Left renal pelvis (tissue), 4 donors: ENCODE results near the gene GEMIN2. TPM values are rescaled to one million over a fixed set of nuclear protein-coding genes. Genes with fewer than 3 reads are reported as not detected.
"Not testable (repeated sequence)": the region's sequence is repeated elsewhere in the genome, so short reads cannot be mapped to it uniquely, and the experiment has no call there.

ENCODE experiments used
- DNase-seq, 4 donors: peaks; one replicate each; pipeline ENCODE4 v3.0.0-alpha.2; 2013; ENCODE audit warnings: low read depth in 4 of 4, low spot score in 3 of 4
- polyA plus RNA-seq, 4 donors: library from polyadenylated mRNA; unstranded; fragments of 120-200 nt; gene quantifications; one replicate each; pipeline ENCODE4 v1.2.1, GENCODE V29; 2013; ENCODE audit not compliant: insufficient read length in 4 of 4

The GEMIN2 gene
- 10 to 100 TPM; 20.8 to 32.4 (median 24.8) TPM for polyA plus RNA-seq

DNA sequence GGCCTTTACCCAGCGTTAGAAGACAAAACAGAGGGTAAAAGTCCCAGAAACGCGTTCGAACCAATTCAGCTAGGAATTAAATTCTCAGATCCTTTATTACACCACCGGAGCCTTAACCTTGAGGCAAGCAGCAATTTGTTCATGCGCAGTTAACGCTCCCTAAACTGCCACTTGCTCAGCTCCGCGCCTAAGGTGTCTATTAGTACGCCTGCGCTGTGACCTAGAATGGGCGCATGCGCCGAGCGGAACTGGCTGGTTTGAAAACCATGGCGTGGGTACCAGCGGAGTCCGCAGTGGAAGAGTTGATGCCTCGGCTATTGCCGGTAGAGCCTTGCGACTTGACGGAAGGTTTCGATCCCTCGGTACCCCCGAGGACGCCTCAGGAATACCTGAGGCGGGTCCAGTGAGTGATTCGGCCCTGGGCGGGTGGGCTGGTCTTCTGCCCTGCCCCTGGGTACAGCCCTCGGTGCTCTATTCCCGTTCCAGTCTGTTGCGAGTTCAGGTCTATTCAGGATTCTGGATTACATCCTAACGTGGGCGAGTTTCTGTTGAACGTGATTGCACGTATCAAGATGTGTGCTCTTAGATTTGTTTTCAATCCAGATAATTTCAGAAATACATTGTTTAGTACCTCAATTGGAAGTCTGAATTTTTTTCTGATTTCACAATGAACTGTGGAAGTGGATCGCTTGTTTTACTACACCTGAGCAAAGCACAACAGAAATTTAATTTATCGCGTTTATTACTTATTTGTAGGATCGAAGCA is at the start of gene GEMIN2:
GEMIN2 (plus strand) TSS at position 251 of the 766 bp plus-strand sequence; CDS start at position 267, 16 bp downstream.
- peak; percentile 86 to 91 (median 88) for DNase-seq

DNA sequence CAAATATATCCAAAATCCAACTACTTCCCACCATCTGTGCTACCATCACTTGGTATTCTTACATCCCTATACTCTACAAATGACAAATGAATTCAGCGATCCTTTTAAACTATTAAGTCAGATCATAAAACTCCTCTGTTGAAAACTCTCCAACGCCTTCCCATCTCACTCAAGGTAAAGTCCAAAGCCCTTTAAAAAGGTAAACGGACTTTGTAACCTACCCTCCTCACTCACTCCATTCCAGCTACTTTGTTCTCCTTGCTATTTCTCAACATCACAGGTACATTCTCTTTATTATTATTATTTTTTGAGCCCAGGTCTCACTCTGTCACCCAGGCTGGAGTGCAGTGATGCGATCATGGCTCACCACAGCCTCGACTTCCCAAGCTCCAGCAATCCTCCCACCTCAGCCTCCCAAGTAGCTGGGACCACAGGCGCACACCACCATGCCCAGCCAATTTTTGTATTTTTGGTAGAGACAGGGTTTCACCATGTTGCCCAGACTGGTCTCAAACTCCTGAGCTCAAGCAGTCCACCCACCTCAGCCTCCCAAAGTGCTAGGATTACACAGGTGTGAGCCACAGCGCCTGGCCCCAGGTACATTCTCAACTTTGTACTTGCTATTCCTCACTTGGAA is 44.8 kb upstream of the GEMIN2 start:
- DNase-seq, result not testable (repeated sequence)

GRCh38 chr14:39069923-39070322 is 44.2 kb upstream of the GEMIN2 start:
- no peak for DNase-seq

GRCh38 chr14:39071096-39071495 is 43.0 kb upstream of the GEMIN2 start:
- no peak for DNase-seq

DNA sequence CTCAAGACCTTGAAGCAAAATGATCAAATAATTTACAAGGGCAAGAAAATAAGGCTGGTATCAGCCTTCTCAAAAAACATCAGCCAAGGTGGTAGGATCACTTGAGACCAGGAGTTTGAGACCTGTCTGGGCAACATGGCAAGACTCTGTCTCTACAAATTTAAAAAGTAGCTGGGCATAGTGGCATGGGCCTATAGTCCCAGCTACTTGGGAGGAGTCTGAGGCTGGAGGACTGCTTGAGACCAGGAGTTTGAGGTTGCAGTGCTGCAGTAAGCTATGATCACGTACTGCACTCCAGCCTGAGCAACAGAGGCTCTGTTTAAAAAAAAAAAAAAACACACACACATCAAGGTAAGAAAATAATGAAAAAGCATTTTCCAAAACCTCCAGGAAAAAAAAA is 33.2 kb upstream of the GEMIN2 start:
- DNase-seq, result no peak

- DNase-seq, result no peak
Observed at GRCh38 chr14:39083127-39083526, 31.0 kb upstream of the GEMIN2 start.

DNA sequence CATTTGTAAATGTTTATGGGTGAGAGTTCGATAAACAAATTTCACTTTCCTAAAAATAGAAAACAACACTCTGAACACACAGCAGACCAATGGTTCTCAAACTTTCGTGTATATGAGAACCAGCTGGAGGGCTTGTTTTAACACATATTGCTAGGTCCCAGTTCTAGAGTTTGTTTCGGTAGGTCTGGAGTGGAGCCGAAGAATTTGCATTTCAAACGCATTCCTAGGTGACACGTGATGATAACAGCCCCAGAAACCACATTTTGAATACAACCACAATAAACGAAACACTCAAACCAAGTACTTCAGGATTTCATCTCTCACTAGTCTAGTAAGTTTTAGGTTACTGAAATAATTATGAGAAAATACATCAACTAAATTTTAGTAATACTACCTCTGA is 28.2 kb upstream of the GEMIN2 start:
- no peak for DNase-seq

DNA sequence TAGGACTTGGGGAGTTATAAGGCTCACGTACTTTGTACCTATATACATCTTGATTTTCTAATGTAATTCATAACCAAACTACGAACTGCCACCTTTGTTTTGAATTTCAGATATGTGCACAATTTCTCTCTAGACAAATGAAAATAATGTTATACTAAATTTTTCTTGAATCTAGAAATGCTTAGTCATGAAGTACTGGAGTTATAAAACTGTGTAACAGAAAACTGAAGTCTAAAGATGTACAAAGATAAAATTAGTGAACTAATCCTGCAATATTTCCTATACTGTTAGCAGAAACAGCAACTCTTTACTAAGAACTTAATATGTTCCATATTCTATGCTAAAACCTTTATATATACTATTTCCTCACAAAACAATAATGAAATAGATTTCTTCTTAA is 26.6 kb upstream of the GEMIN2 start:
- no peak for DNase-seq

GRCh38 chr14:39090548-39091111 is 23.5 kb upstream of the GEMIN2 start:
- DNase-seq, result no peak

DNA sequence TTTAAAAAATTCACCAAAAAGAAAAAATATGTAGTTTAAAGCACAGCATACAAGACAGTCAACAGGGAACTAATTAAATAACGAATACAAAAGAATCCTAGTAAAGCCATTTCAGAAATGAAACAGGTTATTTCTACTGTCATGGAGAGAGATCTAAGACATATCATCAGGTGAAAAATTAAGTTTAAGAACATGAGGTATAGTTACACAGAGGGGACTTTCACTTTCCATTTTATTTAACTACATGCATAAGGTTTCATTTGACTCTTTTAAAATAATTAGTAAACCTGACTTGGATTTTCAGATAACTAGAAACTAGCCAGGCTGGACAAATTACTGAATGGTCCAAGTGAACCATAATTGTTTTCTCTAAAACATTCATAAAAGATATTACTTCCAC is 22.4 kb upstream of the GEMIN2 start:
- DNase-seq, result no peak

GRCh38 chr14:39094515-39094914 is 19.6 kb upstream of the GEMIN2 start:
- DNase-seq, result no peak

DNA sequence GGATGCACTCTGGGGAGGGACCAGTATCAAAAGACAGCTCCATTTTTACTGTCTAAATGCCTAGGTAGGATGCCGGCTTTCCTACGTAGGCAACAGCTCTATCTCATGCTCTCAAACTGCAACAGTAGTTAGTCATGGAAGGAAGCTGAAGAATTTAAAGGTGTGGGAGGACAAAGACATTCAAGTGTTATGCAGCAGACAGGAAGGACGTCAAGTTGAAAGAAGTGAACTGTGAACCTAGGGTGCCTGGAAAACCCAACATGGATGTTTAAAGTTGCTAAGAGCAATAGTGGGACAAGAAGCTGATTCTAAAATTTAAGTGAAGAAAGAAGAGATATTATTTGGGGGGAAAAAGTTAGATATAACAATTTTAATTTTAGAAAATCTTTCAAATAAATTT is 17.0 kb upstream of the GEMIN2 start:
- DNase-seq, result no peak

DNA sequence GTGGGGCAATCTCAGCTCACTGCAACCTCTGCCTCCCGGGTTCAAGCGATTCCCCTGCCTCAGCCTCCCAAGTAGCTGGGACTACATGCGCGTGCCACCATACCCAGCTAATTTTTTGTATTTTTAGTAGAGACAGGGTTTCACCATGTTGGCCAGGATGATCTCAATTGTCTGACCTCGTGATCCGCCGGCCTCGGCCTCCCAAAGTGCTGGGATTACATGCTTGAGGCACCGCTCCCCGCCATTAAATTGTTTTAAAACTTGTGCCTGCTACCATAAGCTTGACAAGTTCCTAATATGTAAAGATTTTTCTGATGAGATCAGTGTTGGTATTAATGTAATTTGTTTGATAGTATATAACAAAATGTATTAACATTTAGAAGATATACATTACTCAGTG is 14.9 kb upstream of the GEMIN2 start:
- not testable (repeated sequence) for DNase-seq

GRCh38 chr14:39099748-39100147 is 14.4 kb upstream of the GEMIN2 start:
- DNase-seq, result no peak

DNA sequence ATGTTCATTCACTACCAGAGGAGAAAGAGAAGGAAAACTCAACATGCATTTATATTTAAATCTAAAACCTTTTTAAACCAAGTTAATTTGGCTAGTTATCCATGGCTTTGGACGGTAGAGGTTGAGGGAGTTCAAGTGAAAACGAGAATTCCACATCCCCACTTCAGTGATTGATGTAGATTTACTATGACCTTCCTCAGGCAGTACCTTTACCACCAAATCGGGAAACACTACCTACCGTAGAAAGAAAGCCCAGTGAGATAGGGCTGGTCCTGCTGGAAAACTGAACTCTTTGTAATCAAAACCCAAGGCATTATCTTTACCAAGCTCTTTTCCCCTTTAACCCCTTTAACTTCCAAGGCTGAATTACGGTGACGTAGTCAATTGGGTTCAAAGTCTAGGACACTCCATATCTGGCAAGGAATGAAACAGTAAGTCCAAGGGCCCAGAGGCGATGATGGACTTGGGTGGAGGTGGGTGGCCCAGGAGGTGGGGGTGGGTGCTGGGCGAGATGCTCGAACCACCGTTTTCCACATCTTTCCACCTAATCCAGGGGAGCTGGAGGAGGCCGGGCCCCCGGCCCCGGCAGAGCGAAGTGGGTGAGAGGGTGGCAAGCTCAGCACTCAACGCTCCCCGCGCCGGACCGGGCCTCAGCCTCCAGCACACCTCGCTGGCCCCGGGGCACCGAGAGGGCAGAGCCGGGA is 11.7 kb upstream of the GEMIN2 start:
- DNase-seq, result peak in 2 of 4 donors; percentile 44 to 51

DNA sequence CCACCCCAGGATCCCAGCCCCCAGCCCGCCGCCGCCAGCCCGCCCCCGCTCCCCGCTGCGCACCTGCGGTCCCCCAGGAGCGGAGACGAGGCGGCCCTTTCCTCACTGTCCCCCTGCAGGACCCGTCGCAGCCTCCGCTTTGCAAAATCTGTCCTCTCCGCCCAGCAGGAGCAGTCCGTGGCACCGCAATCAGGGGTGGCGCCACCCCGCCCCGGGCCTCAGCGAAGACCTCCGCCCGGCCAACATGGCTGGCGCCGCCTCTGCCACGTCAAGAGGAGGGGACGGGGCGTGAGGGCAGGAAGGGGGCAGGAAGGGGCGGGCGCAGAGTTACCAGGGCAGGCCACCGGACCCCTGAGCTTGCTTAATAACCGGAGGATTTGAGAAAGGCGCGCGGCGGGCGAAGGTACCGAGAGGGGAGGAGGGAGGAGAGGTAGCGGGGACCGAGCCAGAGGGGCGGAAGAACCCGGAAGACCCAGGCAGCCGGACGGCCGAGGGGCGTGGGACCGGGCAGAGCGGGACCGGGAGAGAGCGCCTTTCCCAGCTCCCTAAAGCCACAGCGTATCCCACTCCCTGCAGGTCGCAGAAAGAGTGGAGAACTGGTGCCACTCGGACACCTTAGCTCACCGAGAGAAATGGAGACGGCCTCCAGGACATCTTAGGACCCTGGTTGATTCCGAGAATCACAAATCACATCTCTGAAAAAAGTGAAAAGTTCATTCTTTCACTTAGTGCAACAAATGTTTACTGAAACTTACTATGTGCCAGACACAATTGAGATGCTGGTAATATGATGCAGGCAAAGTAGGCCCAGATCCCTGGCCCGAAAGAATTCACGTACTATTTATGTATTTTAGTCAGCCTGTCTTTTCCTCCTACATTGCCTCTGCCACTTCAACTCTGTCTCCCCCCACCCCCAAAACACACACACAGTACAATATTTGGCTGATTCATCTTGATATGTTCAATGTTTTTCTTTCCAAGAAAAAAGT is 10.9 kb upstream of the GEMIN2 start, which contains the start of gene SEC23A:
SEC23A (minus strand) TSS at position 267 of the 989 bp plus-strand sequence. CDS start 7,117 bp downstream, outside the sequence.
- DNase-seq, result peak; percentile 74 to 79 (median 74)

DNA sequence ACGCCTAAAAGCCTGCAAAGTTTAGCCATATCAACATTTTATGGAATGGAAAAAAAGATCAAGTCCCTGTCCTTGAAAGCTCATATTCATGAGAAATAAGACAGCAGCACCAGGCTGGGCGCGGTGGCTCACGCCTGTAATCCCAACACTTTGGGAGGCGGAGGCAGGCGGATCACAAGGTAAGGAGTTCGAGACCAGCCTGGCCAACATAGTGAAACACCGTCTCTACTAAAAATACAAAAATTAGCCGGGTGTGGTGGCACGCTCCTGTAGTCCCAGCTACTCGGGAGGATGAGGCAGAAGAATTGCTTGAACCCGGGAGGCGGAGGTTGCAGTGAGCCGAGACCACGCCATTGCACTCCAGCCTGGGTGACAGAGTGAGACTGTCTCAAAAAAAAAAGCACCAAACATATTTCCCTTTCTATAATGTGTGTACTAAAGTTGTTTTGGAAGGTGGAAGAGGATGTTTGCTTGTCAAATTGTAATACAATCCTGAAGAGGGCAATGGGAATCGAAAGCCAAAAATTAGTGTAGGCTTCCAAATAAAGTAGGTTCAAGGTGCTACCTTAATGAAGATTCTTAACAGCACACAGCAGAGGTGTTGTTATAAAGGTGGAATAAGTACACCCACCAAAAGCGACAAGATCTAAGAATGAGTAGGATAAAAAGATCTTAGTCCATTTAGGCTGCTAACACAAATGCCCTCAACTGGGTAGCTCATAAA is 9.9 kb upstream of the GEMIN2 start:
- DNase-seq, result not testable (repeated sequence)

DNA sequence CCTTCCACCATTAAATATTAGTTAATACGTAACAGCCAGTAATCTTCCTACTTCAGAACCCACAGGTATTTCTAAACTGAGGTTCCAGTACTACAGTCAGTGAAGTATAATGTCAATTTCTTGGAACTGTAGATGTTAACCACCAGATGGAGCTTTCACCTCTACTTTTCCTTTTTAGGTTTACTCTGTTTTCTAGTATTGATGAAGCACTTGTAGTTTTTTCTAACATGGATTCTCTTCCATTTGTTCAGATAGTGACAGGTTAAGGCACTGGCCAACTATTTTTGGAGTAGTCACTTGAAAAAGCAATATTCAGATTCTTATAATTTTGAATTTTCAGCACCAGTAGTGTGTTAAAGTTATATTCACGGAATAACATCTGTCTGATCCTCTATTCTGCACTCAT is 6.5 kb upstream of the GEMIN2 start:
- peak in 1 of 4 donors; percentile 15 for DNase-seq

- DNase-seq, result no peak
Observed at GRCh38 chr14:39108791-39109190, 5.3 kb upstream of the GEMIN2 start.
